ENCODE data around the gene ALDOA. TPM values are rescaled to one million over a fixed set of nuclear protein-coding genes. Genes with fewer than 3 reads are reported as not detected.

Gene ALDOA
- total and polyA plus RNA-seq, 9 of the 15 experiments (the other 6 are each of a cell fraction or from before 2014, with no cell fraction given) = 311 to 2,224 (median 1,293) TPM

DNA sequence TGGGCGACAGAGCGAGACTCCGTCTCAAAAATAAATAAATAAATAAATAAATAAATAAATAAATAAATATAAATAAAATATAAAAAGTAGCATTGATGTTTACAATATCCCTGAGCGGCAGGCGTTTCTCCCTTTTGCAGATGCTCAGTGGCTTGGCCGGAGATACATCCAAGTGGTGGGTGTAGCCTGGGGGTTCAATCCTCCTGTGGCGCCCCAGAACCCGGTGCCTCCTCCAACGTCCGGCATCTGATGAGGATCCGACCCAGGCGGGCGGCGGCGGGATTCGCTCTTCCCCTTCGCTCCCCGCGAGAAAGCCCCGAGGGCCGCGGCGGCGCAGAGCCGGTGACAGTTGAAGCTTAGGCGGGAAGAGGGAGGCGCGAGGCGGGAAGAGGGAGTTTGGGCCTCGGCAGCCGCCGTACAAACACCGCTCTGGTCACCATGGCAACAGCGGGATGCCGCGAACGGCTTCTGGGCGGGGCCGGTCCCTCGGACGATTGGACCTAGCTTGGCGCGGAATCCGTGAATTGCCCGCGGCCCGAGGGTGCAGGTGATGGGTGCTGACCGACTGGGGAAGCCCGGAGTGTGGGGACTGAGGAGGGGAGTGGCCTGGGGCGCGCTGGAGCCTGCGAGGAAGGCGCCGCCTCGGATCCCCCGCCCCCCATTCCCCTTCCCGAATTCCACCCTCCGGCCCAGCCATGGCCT, 12.7 kb upstream of the ALDOA start (continued):
- TF ChIP-seq, protein P1, sequence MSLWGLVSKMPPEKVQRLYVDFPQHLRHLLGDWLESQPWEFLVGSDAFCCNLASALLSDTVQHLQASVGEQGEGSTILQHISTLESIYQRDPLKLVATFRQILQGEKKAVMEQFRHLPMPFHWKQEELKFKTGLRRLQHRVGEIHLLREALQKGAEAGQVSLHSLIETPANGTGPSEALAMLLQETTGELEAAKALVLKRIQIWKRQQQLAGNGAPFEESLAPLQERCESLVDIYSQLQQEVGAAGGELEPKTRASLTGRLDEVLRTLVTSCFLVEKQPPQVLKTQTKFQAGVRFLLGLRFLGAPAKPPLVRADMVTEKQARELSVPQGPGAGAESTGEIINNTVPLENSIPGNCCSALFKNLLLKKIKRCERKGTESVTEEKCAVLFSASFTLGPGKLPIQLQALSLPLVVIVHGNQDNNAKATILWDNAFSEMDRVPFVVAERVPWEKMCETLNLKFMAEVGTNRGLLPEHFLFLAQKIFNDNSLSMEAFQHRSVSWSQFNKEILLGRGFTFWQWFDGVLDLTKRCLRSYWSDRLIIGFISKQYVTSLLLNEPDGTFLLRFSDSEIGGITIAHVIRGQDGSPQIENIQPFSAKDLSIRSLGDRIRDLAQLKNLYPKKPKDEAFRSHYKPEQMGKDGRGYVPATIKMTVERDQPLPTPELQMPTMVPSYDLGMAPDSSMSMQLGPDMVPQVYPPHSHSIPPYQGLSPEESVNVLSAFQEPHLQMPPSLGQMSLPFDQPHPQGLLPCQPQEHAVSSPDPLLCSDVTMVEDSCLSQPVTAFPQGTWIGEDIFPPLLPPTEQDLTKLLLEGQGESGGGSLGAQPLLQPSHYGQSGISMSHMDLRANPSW (CRISPR knock-in tag; IDR thresholded peaks at IDR 0.05) = 0 out of 2 replicates have a peak, but pooled peaks have one; percentile 50
- TF ChIP-seq, protein P2, sequence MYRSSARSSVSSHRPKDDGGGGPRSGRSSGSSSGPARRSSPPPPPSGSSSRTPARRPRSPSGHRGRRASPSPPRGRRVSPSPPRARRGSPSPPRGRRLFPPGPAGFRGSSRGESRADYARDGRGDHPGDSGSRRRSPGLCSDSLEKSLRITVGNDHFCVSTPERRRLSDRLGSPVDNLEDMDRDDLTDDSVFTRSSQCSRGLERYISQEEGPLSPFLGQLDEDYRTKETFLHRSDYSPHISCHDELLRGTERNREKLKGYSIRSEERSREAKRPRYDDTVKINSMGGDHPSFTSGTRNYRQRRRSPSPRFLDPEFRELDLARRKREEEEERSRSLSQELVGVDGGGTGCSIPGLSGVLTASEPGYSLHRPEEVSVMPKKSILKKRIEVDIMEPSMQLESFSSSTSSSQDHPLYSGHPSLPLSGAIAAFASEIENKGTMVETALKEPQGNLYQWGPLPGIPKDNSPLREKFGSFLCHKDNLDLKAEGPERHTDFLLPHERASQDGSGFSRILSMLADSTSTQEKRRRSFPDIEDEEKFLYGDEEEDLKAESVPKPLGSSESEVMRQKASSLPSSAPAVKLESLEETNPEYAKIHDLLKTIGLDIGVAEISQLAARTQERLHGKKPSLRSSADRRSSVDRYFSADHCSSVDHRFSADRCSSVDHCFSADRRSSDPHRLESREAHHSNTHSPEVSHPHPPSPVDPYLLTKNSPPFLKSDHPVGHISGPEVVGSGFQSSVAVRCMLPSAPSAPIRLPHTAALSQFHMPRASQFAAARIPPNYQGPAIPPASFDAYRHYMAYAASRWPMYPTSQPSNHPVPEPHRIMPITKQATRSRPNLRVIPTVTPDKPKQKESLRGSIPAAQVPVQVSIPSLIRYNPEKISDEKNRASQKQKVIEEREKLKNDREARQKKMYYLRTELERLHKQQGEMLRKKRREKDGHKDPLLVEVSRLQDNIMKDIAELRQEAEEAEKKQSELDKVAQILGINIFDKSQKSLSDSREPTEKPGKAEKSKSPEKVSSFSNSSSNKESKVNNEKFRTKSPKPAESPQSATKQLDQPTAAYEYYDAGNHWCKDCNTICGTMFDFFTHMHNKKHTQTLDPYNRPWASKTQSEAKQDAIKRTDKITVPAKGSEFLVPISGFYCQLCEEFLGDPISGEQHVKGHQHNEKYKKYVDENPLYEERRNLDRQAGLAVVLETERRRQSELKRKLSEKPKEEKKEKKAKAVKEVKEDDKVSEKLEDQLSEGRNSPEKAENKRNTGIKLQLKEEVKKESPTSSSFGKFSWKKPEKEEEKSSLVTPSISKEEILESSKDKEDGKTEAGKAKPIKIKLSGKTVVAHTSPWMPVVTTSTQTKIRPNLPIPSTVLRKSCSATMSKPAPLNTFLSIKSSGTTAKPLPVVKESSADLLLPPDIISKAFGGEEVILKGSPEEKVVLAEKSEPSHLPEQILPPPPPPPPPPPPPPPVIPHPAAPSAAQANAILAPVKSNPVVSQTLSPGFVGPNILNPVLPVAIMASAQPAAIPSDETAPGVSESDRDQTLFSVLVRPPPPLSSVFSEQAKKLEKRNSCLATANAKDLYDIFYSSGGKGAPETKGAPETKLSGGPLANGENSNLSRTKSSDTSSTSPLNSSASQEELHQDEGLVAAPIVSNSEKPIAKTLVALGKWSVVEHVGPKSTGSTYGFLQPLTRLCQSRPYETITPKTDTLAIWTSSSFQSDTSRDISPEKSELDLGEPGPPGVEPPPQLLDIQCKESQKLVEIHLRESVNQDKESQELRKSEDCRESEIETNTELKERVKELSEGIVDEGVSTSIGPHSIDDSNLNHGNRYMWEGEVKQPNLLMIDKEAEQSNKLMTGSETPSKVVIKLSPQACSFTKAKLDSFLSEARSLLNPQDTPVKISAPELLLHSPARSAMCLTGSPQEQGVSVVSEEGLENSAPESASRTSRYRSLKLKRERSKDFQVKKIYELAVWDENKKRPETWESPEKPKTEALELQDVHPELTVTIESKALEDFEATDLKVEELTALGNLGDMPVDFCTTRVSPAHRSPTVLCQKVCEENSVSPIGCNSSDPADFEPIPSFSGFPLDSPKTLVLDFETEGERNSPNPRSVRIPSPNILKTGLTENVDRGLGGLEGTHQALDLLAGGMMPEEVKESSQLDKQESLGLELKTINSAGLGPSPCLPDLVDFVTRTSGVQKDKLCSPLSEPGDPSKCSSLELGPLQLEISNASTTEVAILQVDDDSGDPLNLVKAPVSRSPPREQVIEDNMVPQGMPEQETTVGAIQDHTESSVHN (IDR thresholded peaks at IDR 0.05; ENCODE audit: borderline replicate concordance in 1 of 2, low read depth in 1 of 2) = no peak
- TF ChIP-seq SAFB2 (IDR thresholded peaks at IDR 0.05; ENCODE audit: borderline replicate concordance, low read depth, low read length, severe bottlenecking) = no peak
- TF ChIP-seq NRF1 (conservative IDR thresholded peaks at IDR 0.05 in 1 of 2, IDR thresholded peaks at IDR 0.05 in 1 of 2) = peak; percentile 80 to 84
- no peak for TF ChIP-seq PRMT5 (CRISPR knock-in tag; IDR thresholded peaks at IDR 0.05)
- TF ChIP-seq PHTF2 (CRISPR knock-in tag; IDR thresholded peaks at IDR 0.05) = no peak
- TF ChIP-seq, protein P3, sequence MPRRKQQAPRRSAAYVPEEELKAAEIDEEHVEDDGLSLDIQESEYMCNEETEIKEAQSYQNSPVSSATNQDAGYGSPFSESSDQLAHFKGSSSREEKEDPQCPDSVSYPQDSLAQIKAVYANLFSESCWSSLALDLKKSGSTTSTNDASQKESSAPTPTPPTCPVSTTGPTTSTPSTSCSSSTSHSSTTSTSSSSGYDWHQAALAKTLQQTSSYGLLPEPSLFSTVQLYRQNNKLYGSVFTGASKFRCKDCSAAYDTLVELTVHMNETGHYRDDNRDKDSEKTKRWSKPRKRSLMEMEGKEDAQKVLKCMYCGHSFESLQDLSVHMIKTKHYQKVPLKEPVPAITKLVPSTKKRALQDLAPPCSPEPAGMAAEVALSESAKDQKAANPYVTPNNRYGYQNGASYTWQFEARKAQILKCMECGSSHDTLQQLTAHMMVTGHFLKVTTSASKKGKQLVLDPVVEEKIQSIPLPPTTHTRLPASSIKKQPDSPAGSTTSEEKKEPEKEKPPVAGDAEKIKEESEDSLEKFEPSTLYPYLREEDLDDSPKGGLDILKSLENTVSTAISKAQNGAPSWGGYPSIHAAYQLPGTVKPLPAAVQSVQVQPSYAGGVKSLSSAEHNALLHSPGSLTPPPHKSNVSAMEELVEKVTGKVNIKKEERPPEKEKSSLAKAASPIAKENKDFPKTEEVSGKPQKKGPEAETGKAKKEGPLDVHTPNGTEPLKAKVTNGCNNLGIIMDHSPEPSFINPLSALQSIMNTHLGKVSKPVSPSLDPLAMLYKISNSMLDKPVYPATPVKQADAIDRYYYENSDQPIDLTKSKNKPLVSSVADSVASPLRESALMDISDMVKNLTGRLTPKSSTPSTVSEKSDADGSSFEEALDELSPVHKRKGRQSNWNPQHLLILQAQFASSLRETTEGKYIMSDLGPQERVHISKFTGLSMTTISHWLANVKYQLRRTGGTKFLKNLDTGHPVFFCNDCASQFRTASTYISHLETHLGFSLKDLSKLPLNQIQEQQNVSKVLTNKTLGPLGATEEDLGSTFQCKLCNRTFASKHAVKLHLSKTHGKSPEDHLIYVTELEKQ (CRISPR knock-in tag; IDR thresholded peaks at IDR 0.05) = no peak
- TF ChIP-seq ZNF696 (CRISPR knock-in tag; conservative IDR thresholded peaks at IDR 0.05) = no peak
- TF ChIP-seq, protein P4, sequence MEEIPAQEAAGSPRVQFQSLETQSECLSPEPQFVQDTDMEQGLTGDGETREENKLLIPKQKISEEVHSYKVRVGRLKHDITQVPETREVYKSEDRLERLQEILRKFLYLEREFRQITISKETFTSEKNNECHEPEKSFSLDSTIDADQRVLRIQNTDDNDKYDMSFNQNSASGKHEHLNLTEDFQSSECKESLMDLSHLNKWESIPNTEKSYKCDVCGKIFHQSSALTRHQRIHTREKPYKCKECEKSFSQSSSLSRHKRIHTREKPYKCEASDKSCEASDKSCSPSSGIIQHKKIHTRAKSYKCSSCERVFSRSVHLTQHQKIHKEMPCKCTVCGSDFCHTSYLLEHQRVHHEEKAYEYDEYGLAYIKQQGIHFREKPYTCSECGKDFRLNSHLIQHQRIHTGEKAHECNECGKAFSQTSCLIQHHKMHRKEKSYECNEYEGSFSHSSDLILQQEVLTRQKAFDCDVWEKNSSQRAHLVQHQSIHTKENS (CRISPR knock-in tag; IDR thresholded peaks at IDR 0.05) = no peak
- peak; percentile 85 for TF ChIP-seq FIP1L1 (IDR thresholded peaks at IDR 0.05; ENCODE audit: low read depth, low read length, poor library complexity, severe bottlenecking)

Data from K562 (cell line).